Stimulated activated memory B cell treated with anti-CD40 and anti-IgM and Interleukin-4, amounts not matched to agents 10 μg/mL and 1 μg/mL and 100 μg/mL, for 72 hours (primary cell): ENCODE data around the gene ZCCHC24.

Experiments used
- ATAC-seq: fragments of 150-1000 bp; cut with Tn5 transposase; 2 replicates; pipeline ENCODE4 v1.10.0; 2021
- H3K27ac Mint-ChIP-seq: one replicate; pipeline ENCODE4 v1.8.0; 2022; ENCODE audit warnings: mild to moderate bottlenecking, mixed read lengths
- H3K27me3 Mint-ChIP-seq: one replicate; pipeline ENCODE4 v1.8.0; 2022; ENCODE audit warnings: mixed read lengths
- H3K36me3 Mint-ChIP-seq: one replicate; pipeline ENCODE4 v1.8.0; 2022; ENCODE audit warnings: mixed read lengths
- H3K4me1 Mint-ChIP-seq: one replicate; pipeline ENCODE4 v1.8.0; 2022; ENCODE audit warnings: mixed read lengths
- H3K4me3 Mint-ChIP-seq: one replicate; pipeline ENCODE4 v1.8.0; 2022; ENCODE audit warnings: mild to moderate bottlenecking, moderate library complexity, mixed read lengths
- H3K9me3 Mint-ChIP-seq: one replicate; pipeline ENCODE4 v1.8.0; 2022; ENCODE audit warnings: mixed read lengths

The ZCCHC24 gene

GRCh38 chr10:79416578-79417255, 28.7 kb downstream of the ZCCHC24 start:
- Mint-ChIP-seq H3K27me3 (no peaks in the 10 kb centered on the region), H3K36me3 (no peaks in the 10 kb centered on the region), H3K4me3 (no peak overlapping the region), H3K4me1 (peaks cover 17% of the 10 kb centered on the region), H3K27ac (no peak overlapping the region), H3K9me3 (no peaks in the 10 kb centered on the region)
- no peak for ATAC-seq

DNA sequence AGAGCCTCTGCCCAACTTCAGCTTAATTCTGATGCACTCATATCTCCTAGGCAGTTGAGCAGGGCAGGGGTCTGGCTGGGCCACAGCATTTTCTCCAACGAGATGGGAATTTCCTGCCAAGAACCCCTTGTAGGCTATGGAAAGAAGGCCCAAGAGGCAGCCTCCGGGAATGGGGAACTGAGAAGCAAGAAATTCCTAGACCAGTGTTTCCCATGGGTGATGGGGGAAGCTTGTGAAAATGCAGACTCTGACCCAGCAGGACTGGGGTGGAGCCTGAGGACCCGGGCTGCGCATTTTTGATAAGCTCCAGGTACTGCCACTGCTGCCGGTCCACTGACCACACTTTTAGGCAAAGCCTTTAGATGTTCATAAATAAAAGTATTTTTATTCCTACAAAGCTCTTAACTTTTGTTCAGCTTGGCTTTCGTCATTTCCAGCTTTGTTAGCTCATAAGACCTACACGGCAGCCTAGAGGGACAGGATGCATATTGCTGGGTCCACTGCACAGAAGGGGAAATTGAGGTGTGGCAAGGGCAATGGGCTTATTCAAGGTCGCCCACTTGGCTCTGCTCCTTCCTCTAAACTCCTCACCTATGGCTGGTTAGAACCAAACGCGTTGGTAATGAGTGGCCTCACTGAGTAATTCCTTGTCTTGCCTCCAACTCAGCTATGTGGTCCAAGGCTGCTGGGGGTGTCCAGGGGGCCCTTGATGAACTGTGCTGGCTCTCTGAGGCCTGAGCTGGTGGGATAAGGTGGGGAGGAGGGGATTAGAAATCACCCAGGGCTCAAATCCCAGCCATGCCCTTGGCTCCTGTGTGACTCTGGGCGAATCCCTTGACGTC, 29.5 kb downstream of the ZCCHC24 start:
- ATAC-seq, result no peak
- Mint-ChIP-seq H3K4me3 (no peak overlapping the region), H3K27me3 (no peaks in the 10 kb centered on the region), H3K36me3 (no peaks in the 10 kb centered on the region), H3K9me3 (no peaks in the 10 kb centered on the region), H3K27ac (no peak overlapping the region), H3K4me1 (peaks cover 17% of the 10 kb centered on the region)

GRCh38 chr10:79414714-79415113, 30.7 kb downstream of the ZCCHC24 start:
- Mint-ChIP-seq H3K4me3 (no peak overlapping the region), H3K36me3 (no peaks in the 10 kb centered on the region), H3K27ac (no peak overlapping the region), H3K9me3 (no peaks in the 10 kb centered on the region), H3K4me1 (peaks cover 17% of the 10 kb centered on the region), H3K27me3 (no peaks in the 10 kb centered on the region)
- ATAC-seq, result no peak

- H3K27ac Mint-ChIP-seq, result no peak overlapping the region
- peak; percentile 34 for ATAC-seq
Observed at GRCh38 chr10:79413196-79413595, 32.2 kb downstream of the ZCCHC24 start.

GRCh38 chr10:79412516-79412915, 32.9 kb downstream of the ZCCHC24 start:
- H3K36me3 Mint-ChIP-seq, result no peaks in the 10 kb centered on the region
- no peak overlapping the region for H3K27ac Mint-ChIP-seq
- H3K4me3 Mint-ChIP-seq, result no peak overlapping the region
- H3K9me3 Mint-ChIP-seq, result no peaks in the 10 kb centered on the region
- no peaks in the 10 kb centered on the region for H3K27me3 Mint-ChIP-seq
- ATAC-seq, result no peak
- H3K4me1 Mint-ChIP-seq, result peaks cover 12% of the 10 kb centered on the region

More at GRCh38 chr10:79413196-79413595, 32.2 kb downstream of the ZCCHC24 start:
- Mint-ChIP-seq H3K4me3 (no peak overlapping the region), H3K27me3 (no peaks in the 10 kb centered on the region), H3K4me1 (peaks cover 12% of the 10 kb centered on the region), H3K9me3 (no peaks in the 10 kb centered on the region), H3K36me3 (no peaks in the 10 kb centered on the region)

DNA sequence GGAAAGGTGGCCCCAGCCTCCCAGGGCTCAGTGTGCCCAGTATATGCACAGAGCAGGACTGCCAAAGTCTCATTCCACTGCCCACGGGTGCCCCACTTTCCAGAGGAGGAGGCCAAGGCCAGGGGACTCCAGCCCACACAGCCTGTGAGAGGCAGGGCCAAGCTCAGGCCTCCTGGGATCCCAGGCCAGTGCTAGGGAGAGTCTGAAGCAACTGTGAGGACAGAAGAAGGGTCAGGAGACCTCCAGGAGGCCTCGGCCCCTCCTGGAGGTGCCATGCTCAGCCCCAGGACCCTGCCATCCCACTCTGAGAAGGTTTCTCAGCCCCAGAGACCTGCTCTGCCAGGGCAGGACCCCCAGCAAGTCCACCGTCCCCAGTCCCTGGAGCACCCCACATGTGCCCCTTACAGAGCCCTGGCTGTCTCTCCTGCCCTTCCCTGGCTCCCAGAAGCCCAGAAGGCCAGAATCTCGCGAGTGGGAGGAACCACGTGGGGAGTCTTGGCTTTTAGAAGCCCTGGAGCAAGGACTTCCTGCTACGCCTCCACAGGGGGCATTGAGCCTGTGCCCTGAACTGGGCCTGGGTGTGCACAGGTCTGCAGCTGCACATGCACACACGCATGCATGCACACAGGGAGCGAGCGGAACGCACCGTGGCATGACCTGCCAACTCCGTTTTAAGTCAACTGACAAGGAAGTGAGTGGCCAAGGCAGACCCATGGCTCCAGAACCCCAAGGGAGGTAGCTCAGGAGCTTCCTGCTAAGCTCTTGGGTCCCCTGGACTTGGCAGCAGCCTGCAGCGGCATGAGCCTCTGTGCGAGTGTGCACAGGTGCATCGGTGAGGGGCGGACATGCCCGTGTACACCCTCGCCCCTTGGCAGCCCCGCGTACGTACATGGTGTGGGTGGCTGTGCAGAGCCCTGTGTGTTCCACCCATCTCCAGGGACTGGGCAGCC, 33.6 kb downstream of the ZCCHC24 start:
- H3K27ac Mint-ChIP-seq, result no peak overlapping the region
- no peaks in the 10 kb centered on the region for H3K9me3 Mint-ChIP-seq
- no peak for ATAC-seq
- no peaks in the 10 kb centered on the region for H3K36me3 Mint-ChIP-seq
- no peaks in the 10 kb centered on the region for H3K27me3 Mint-ChIP-seq
- peaks cover 12% of the 10 kb centered on the region for H3K4me1 Mint-ChIP-seq
- no peak overlapping the region for H3K4me3 Mint-ChIP-seq

- ATAC-seq, result no peak
- Mint-ChIP-seq H3K4me1 (peaks cover 12% of the 10 kb centered on the region), H3K4me3 (no peak overlapping the region), H3K27me3 (peaks cover 8% of the 10 kb centered on the region), H3K36me3 (no peaks in the 10 kb centered on the region), H3K9me3 (no peaks in the 10 kb centered on the region), H3K27ac (no peak overlapping the region)
Observed at GRCh38 chr10:79410315-79411094, 34.9 kb downstream of the ZCCHC24 start.

GRCh38 chr10:79409726-79410085, 35.7 kb downstream of the ZCCHC24 start:
- no peaks in the 10 kb centered on the region for H3K9me3 Mint-ChIP-seq
- H3K27me3 Mint-ChIP-seq, result peaks cover 16% of the 10 kb centered on the region
- H3K36me3 Mint-ChIP-seq, result no peaks in the 10 kb centered on the region
- no peak for ATAC-seq
- no peak overlapping the region for H3K27ac Mint-ChIP-seq
- H3K4me3 Mint-ChIP-seq, result no peak overlapping the region
- H3K4me1 Mint-ChIP-seq, result peaks cover 19% of the 10 kb centered on the region

DNA sequence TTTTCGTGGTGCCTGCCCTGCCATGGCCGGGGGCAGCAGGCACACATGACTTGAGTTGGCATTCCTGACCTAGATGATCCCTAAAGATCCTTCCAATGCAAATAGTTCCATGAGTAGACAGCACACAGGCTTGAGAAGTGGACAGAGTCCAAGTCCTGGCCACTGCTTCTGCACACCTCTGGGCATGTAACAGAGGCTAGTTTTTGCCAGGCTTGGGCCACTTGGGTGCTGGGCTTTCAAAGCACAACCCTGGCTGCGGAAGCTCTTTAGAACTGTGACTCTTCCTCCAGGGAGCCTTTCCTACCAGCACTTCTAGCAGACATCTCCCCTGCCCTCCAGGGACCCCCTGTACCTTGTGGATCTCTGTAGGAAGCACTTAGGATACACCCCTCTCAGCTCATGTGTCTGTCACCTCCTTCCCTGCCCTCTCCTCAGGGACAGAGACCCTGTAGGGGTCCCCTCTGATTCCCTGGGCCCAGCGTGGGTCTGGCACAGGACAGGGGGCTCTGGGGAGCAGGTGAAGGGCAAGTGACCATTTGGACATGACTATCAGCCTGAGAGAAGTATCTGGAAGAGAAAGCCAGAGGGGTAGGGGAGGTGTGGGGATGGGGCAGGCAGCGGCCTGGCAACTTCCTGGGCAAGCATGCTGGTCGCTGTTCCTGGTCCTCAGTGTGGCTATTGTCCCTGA, 36.2 kb downstream of the ZCCHC24 start:
- no peak overlapping the region for H3K27ac Mint-ChIP-seq
- H3K36me3 Mint-ChIP-seq, result no peaks in the 10 kb centered on the region
- H3K27me3 Mint-ChIP-seq, result peaks cover 21% of the 10 kb centered on the region
- no peak for ATAC-seq
- peaks cover 19% of the 10 kb centered on the region for H3K4me1 Mint-ChIP-seq
- no peak overlapping the region for H3K4me3 Mint-ChIP-seq
- H3K9me3 Mint-ChIP-seq, result no peaks in the 10 kb centered on the region

DNA sequence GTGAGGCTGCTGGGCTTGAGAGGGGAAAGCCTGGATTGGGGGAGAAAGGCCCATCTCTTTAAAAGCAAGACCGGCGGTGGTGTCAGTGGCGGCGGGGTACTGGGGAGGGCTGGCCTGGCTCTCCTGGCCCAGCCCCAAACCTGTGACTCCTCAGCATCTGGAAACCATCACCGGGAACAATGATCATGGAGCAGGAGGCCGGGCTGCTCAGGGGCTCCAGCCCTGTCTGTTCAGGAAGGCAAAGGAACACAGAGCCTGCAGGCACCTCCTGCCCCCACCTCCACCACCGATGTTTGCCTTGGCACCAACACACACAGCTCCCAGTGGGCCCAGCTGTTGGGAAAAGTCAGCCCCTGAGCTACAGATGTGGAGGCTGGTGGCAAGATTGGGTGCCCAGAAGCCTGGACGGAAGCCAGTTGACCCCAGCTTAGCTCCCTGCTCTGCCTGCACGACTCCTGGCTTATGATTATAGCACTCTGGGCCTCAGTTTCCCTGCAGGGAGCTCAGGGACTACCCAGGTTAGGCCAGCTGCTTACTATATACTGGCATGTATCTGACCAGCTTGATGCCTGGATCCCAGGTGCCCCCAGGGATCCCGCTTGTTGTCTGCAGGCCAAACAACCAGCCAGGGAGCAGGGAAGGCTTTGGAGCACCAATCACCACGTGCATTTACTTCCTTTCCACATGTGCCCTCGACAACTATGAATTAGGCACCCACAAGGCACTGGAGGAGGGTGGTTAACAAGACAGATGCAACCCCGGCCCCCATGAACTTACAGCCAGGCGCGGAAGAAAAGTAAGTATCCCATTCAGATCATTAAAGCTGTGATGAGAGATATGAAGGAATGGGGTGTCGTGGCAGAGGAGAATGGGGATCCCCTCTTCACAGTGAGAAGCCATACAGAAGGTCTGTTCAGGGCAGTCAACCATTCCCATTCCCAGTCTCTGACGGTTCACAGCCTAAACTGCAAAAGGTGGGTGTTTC, 37.3 kb downstream of the ZCCHC24 start:
- Mint-ChIP-seq H3K4me1 (peaks cover 11% of the 10 kb centered on the region), H3K27ac (no peak overlapping the region), H3K36me3 (no peaks in the 10 kb centered on the region), H3K4me3 (no peak overlapping the region), H3K27me3 (peaks cover 32% of the 10 kb centered on the region), H3K9me3 (no peaks in the 10 kb centered on the region)
- ATAC-seq, result no peak

DNA sequence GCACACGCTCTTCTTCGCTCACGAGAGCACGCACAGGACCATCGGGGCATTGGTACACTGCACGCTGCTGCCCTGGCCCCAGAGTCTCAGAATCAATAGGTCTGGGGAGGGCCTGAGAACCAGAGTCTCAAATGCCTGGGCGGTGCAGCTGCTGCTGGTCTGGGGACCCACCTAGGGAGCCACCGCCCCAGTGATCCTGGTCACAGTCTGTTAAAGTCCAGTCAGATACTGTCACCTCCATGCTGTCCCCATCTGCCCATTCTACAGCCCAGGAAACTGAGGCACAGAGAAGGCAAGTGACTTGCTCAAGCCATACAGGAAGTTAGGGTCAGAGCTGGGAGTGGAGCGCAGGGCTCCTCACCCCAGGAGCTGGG, 38.0 kb downstream of the ZCCHC24 start:
- Mint-ChIP-seq H3K4me3 (no peak overlapping the region), H3K27me3 (peaks cover 37% of the 10 kb centered on the region), H3K4me1 (peaks cover 7% of the 10 kb centered on the region), H3K36me3 (no peaks in the 10 kb centered on the region), H3K27ac (no peak overlapping the region), H3K9me3 (no peaks in the 10 kb centered on the region)
- no peak for ATAC-seq

GRCh38 chr10:79406683-79407422, 38.6 kb downstream of the ZCCHC24 start:
- Mint-ChIP-seq H3K27me3 (peaks cover 37% of the 10 kb centered on the region), H3K9me3 (no peaks in the 10 kb centered on the region), H3K36me3 (no peaks in the 10 kb centered on the region), H3K4me3 (no peak overlapping the region), H3K4me1 (peaks cover 7% of the 10 kb centered on the region), H3K27ac (no peak overlapping the region)
- ATAC-seq, result no peak
